Diencephalon (tissue), 1 donor: ENCODE data around the gene ZNF525. TPM values are rescaled to one million over a fixed set of nuclear protein-coding genes. Genes with fewer than 3 reads are reported as not detected.

Experiments
- small RNA-seq: library from RNA; depleted of rRNA; stranded (forward); fragments of <200 nt; gene quantifications from one replicate; pipeline ENCODE3, GENCODE V24; 2014
- total RNA-seq: library from RNA; depleted of rRNA; stranded (reverse); fragments of >200 nt; gene quantifications from one replicate; pipeline ENCODE4 v1.2.3, GENCODE V29; 2014

Gene ZNF525
- 20.5 TPM for total RNA-seq

DNA sequence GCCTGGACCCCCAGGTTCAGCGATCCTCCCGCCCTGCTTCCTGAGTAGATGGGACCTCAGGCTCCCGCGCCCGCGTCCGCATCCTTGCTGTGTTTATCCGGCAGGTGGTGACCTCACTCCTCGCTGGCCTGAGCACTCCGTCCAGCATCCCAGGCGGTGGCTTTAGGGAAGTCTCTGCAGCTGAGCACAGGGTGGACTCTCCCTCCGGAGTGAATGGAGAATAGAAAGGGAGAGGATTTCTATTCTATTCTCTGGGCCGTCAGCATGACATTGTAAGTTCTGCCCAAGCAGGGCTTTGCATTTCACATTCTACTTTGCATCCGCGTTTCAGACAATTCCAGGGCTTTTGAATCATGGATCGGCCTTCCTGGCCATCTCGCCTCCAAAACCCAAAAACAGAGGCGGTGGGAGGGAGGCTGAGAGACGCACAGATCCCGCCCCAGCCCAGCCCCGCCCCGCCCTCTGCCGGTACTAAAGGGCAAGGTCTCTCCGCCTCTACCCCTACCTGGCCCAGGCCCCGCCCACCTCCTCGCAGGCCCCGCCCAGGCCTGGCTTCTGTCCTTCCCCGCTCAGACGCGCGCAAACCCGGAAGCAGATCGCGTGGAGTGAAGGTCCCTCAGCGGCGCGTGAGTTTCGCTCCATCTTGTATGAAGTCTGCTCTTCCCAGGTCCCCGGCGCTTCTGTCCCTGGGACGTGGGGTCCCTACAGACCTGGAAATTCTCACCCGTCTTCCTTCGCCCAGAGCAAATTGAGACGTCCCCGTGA, at the start of gene ZNF525:
ZNF525 (plus strand) TSS at position 572 of the 765 bp plus-strand sequence. CDS start 6,577 bp downstream, outside the sequence.

GRCh38 chr19:53333463-53334449, 31.7 kb upstream of the ZNF525 start, which contains the start of gene ZNF845:
ZNF845 (plus strand) TSS chr19:53333749; CDS start chr19:53341308, 7,559 bp downstream.

GRCh38 chr19:53394974-53395839, 29.7 kb downstream of the ZNF525 start, which contains the start of gene ZNF765:
ZNF765 (plus strand) TSS chr19:53395149; CDS start chr19:53398016, 2,867 bp downstream.

GRCh38 chr19:53431399-53432087, 66.0 kb downstream of the ZNF525 start, which contains the start of gene ZNF761:
ZNF761 (plus strand) TSS chr19:53431984; CDS start chr19:53447269, 15,285 bp downstream.

Small RNAs within 50 kb of the gene (small RNA-seq; reads per million reads assigned to genes)
- gene RPL39P36: not detected

Other genes with a start within 250 kb of the ZNF525 start
- gene ZNF415, start 232.8 kb upstream of the ZNF525 start, total RNA-seq: 31.8 TPM
- gene ZNF347, start 206.7 kb upstream of the ZNF525 start, total RNA-seq: 21.0 TPM
- 5.5 TPM for gene ZNF665, start 172.3 kb upstream of the ZNF525 start, total RNA-seq
- gene ZNF677, start 110.8 kb upstream of the ZNF525 start, total RNA-seq: 40.8 TPM
- gene VN1R2, start 107.4 kb upstream of the ZNF525 start, total RNA-seq: not detected
- gene VN1R4, start 98.0 kb upstream of the ZNF525 start, total RNA-seq: not detected
- 15.7 TPM for gene ZNF845, start 32.0 kb upstream of the ZNF525 start, total RNA-seq
- 27.0 TPM for gene ZNF765, start 29.4 kb downstream of the ZNF525 start, total RNA-seq
- gene ZNF761, start 66.3 kb downstream of the ZNF525 start, total RNA-seq: 12.9 TPM
- 5.5 TPM for gene ZNF813, start 102.0 kb downstream of the ZNF525 start, total RNA-seq
- gene ZNF331, start 172.4 kb downstream of the ZNF525 start, total RNA-seq: 20.3 TPM